Hematopoietic multipotent progenitor cell treated with erythropoietin and hydrocortisone succinate and interleukin-3 and kit ligand, for 8 days (in vitro differentiated cells): Measurements from ENCODE around the gene NT5DC1.

Experiments
- DNase-seq: peaks from one replicate; pipeline ENCODE4 v3.0.0-alpha.2; 2015

NT5DC1 gene

GRCh38 chr6:116251568-116252384 is 151.1 kb downstream of the NT5DC1 start:
- peak; percentile 69 for DNase-seq

- no peak for DNase-seq
Observed at GRCh38 chr6:116253188-116253504, 152.5 kb downstream of the NT5DC1 start.

- DNase-seq = peak; percentile 97
Observed at GRCh38 chr6:116253505-116254296, 153.0 kb downstream of the NT5DC1 start, which contains the start of gene TSPYL4. Gene TSPYL4 (minus strand): TSS chr6:116254075. CDS start chr6:116254008, 67 bp downstream.

- peak; percentile 34 for DNase-seq
Observed at GRCh38 chr6:116254297-116255056, 153.8 kb downstream of the NT5DC1 start.

- peak; percentile 52 for DNase-seq
Observed at GRCh38 chr6:116255246-116255800, 154.7 kb downstream of the NT5DC1 start.

- no peak for DNase-seq
Observed at GRCh38 chr6:116256694-116257093, 156.0 kb downstream of the NT5DC1 start.

- DNase-seq = no peak
Observed at GRCh38 chr6:116258520-116258919, 157.9 kb downstream of the NT5DC1 start.

GRCh38 chr6:116263353-116263752 is 162.7 kb downstream of the NT5DC1 start:
- DNase-seq = no peak

GRCh38 chr6:116265041-116265829 is 164.6 kb downstream of the NT5DC1 start:
- peak; percentile 66 for DNase-seq

- DNase-seq = no peak
Observed at GRCh38 chr6:116266803-116267202, 166.2 kb downstream of the NT5DC1 start.

- DNase-seq = no peak
Observed at GRCh38 chr6:116267836-116268588, 167.4 kb downstream of the NT5DC1 start.

GRCh38 chr6:116268589-116269293 is 168.1 kb downstream of the NT5DC1 start:
- DNase-seq = peak; percentile 91

- no peak for DNase-seq
Observed at GRCh38 chr6:116271149-116271708, 170.6 kb downstream of the NT5DC1 start.

GRCh38 chr6:116277124-116277523 is 176.5 kb downstream of the NT5DC1 start:
- DNase-seq = no peak

GRCh38 chr6:116278481-116278829 is 177.8 kb downstream of the NT5DC1 start:
- DNase-seq = no peak

- peak; percentile 28 for DNase-seq
Observed at GRCh38 chr6:116278854-116279231, 178.2 kb downstream of the NT5DC1 start.

GRCh38 chr6:116279232-116280160 is 178.8 kb downstream of the NT5DC1 start, which contains the start of gene TSPYL1:
Gene TSPYL1 (minus strand): TSS chr6:116279930. CDS start chr6:116279830, 100 bp downstream.
- DNase-seq = peak; percentile 97

- peak; percentile 61 for DNase-seq
Observed at GRCh38 chr6:116280161-116280932, 179.7 kb downstream of the NT5DC1 start.
